ENCODE results near the gene LRP11.

DNA sequence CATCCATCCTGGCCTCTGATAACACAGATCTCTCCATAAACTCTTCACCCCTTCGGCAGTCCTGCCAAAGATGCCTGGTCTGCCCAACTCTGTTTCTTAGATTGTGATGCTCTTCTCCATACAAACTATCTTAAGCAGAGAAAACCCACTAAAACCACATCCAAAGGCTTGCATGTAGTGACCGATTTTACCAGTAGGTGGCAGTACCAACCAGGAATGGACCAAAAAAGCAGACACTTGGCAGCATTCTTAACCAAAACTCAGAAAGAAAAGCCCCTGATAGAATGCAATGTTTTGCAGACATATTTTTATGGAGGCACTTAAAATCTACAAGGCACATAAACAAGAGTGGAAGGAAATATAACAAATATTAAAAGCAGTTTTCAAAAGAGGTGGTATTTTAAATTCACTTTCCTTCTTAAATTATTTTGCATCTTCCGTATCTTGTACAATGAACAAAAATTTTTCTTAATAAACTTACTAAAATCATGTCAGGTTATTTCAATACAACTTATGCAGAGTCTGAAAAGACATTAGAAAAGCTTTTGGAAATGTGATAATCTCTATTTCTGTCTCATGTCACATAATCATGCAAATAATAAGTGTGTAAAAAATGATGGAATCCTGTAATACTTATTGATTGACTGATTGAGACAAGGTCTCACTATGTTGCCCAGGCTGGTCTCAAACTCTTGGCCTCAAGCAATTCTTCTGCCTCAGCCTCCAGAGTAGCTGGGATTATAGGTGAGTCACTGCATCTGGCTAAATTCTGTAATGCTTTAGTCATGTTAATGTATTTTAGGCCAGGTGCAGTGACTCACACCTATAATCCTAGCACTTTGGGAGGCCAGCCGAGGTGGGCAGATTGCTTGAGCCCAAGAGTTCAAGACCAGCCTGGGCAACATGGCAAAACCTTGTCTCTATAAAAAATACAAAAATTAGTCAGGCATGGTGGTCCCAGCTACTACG lies 29.4 kb downstream of the LRP11 start:
- TF ChIP-seq, protein P1, sequence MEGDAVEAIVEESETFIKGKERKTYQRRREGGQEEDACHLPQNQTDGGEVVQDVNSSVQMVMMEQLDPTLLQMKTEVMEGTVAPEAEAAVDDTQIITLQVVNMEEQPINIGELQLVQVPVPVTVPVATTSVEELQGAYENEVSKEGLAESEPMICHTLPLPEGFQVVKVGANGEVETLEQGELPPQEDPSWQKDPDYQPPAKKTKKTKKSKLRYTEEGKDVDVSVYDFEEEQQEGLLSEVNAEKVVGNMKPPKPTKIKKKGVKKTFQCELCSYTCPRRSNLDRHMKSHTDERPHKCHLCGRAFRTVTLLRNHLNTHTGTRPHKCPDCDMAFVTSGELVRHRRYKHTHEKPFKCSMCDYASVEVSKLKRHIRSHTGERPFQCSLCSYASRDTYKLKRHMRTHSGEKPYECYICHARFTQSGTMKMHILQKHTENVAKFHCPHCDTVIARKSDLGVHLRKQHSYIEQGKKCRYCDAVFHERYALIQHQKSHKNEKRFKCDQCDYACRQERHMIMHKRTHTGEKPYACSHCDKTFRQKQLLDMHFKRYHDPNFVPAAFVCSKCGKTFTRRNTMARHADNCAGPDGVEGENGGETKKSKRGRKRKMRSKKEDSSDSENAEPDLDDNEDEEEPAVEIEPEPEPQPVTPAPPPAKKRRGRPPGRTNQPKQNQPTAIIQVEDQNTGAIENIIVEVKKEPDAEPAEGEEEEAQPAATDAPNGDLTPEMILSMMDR (IDR thresholded peaks at IDR 0.05), result peak; percentile 82
- TF ChIP-seq CBX2 (IDR thresholded peaks at IDR 0.05; ENCODE audit: borderline replicate concordance, low read depth) (no peak), EP300 (IDR thresholded peaks at IDR 0.05) (no peak), MYC (IDR thresholded peaks at IDR 0.05; ENCODE audit: borderline replicate concordance, low read length) (no peak), CHD4 (IDR thresholded peaks at IDR 0.05; ENCODE audit: borderline replicate concordance) (no peak), RAD21 (conservative IDR thresholded peaks at IDR 0.05 in 1 of 2, IDR thresholded peaks at IDR 0.05 in 1 of 2) (peak; percentile 84 to 85), BHLHE40 (IDR thresholded peaks at IDR 0.05; ENCODE audit: low read depth, low read length) (no peak), RFX5 (IDR thresholded peaks at IDR 0.05) (no peak), POLR2A (IDR thresholded peaks at IDR 0.05; ENCODE audit: low read length) (no peak)
- TF ChIP-seq, protein P2, sequence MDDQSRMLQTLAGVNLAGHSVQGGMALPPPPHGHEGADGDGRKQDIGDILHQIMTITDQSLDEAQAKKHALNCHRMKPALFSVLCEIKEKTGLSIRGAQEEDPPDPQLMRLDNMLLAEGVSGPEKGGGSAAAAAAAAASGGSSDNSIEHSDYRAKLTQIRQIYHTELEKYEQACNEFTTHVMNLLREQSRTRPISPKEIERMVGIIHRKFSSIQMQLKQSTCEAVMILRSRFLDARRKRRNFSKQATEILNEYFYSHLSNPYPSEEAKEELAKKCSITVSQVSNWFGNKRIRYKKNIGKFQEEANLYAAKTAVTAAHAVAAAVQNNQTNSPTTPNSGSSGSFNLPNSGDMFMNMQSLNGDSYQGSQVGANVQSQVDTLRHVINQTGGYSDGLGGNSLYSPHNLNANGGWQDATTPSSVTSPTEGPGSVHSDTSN (IDR thresholded peaks at IDR 0.05), result no peak
- TF ChIP-seq, protein P3, sequence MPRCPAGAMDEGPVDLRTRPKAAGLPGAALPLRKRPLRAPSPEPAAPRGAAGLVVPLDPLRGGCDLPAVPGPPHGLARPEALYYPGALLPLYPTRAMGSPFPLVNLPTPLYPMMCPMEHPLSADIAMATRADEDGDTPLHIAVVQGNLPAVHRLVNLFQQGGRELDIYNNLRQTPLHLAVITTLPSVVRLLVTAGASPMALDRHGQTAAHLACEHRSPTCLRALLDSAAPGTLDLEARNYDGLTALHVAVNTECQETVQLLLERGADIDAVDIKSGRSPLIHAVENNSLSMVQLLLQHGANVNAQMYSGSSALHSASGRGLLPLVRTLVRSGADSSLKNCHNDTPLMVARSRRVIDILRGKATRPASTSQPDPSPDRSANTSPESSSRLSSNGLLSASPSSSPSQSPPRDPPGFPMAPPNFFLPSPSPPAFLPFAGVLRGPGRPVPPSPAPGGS (IDR thresholded peaks at IDR 0.05), result no peak

All from A549 (cell line).